DOHH2 (cell line): Measurements from ENCODE around the gene PCSK5.

Experiments
- H3F3A ChIP-seq: fragments of 200-600 bp; sonication (generic), shearing (Covaris generic); 2 replicates; pipeline ENCODE4 v1.6.0; 2016; ENCODE audit warnings: antibody characterized with exemption, mild to moderate bottlenecking; ENCODE audit not compliant: control insufficient read depth, insufficient read depth
- H3K27ac ChIP-seq: fragments of 200-600 bp; sonication (generic); 2 replicates; pipeline ENCODE4 v1.5.1; 2014; ENCODE audit warnings: low read depth, mild to moderate bottlenecking, low read length, moderate library complexity
- H3K27me3 ChIP-seq: fragments of 200-600 bp; sonication (generic); 2 replicates; pipeline ENCODE4 v1.6.1; 2014; ENCODE audit warnings: mild to moderate bottlenecking, low read length, mixed read lengths; ENCODE audit not compliant: control insufficient read depth
- H3K36me3 ChIP-seq: fragments of 200-600 bp; sonication (generic); 2 replicates; pipeline ENCODE4 v1.6.1; 2014; ENCODE audit warnings: mild to moderate bottlenecking, low read length, moderate library complexity, mixed read lengths; ENCODE audit not compliant: control insufficient read depth
- H3K4me1 ChIP-seq: fragments of 200-600 bp; sonication (generic); 2 replicates; pipeline ENCODE4 v1.6.1; 2014; ENCODE audit warnings: mild to moderate bottlenecking, low read length, mixed read lengths; ENCODE audit not compliant: control insufficient read depth
- H3K4me2 ChIP-seq: fragments of 200-600 bp; sonication (generic); 2 replicates; pipeline ENCODE4 v1.6.0; 2014; ENCODE audit warnings: mild to moderate bottlenecking, low read length, moderate library complexity
- H3K4me3 ChIP-seq: fragments of 200-600 bp; sonication (generic); 2 replicates; pipeline ENCODE4 v1.5.1; 2014; ENCODE audit warnings: mild to moderate bottlenecking, low read length, mixed read lengths
- H3K79me2 ChIP-seq: fragments of 200-600 bp; sonication (generic); 2 replicates; pipeline ENCODE4 v1.6.1; 2014; ENCODE audit warnings: mild to moderate bottlenecking, low read length, mixed read lengths; ENCODE audit not compliant: control insufficient read depth
- H3K9me2 ChIP-seq: fragments of 200-600 bp; sonication (generic); replicated peaks from 2 replicates; pipeline ENCODE4 v1.6.1; 2014; ENCODE audit warnings: mild to moderate bottlenecking, low read length, mixed read lengths; ENCODE audit not compliant: control insufficient read depth
- H3K9me3 ChIP-seq: fragments of 200-600 bp; sonication (generic); 2 replicates; pipeline ENCODE4 v1.6.1; 2014; ENCODE audit warnings: antibody characterized with exemption, low read length, mixed read lengths; ENCODE audit not compliant: control insufficient read depth, insufficient read depth
- H4K20me1 ChIP-seq: fragments of 200-600 bp; sonication (generic); 2 replicates; pipeline ENCODE4 v1.6.0; 2014; ENCODE audit warnings: low read depth, mild to moderate bottlenecking, antibody characterized with exemption, low read length, moderate library complexity; ENCODE audit not compliant: control insufficient read depth, insufficient read depth
- CTCF ChIP-seq: fragments of 200-600 bp; sonication (generic); IDR thresholded peaks from one replicate; pipeline ENCODE4 v1.5.1; 2014; ENCODE audit warnings: antibody characterized with exemption, mild to moderate bottlenecking, low read depth, low read length; ENCODE audit not compliant: poor library complexity, severe bottlenecking
- EZH2phosphoT487 ChIP-seq: fragments of 200-600 bp; sonication (generic); IDR thresholded peaks from 2 replicates; pipeline ENCODE4 v1.6.1; 2017; ENCODE audit warnings: borderline replicate concordance, mild to moderate bottlenecking, antibody characterized with exemption, low read length, moderate library complexity, mixed read lengths

PCSK5 gene

GRCh38 chr9:76181020-76181641 lies 290.7 kb downstream of the PCSK5 start:
- no peaks in the 10 kb centered on the region for H3K79me2 ChIP-seq
- H3K9me2 ChIP-seq = no peaks in the 10 kb centered on the region
- no peaks in the 10 kb centered on the region for H4K20me1 ChIP-seq
- H3K4me2 ChIP-seq = no peak overlapping the region
- no peak for TF ChIP-seq CTCF
- TF ChIP-seq EZH2phosphoT487 = no peak
- H3K27ac ChIP-seq = no peak overlapping the region
- H3K4me1 ChIP-seq = no peaks in the 10 kb centered on the region
- no peaks in the 10 kb centered on the region for H3K27me3 ChIP-seq
- no peaks in the 10 kb centered on the region for H3K9me3 ChIP-seq
- H3F3A ChIP-seq = no peaks in the 10 kb centered on the region
- H3K4me3 ChIP-seq = no peak overlapping the region
- no peaks in the 10 kb centered on the region for H3K36me3 ChIP-seq

DNA sequence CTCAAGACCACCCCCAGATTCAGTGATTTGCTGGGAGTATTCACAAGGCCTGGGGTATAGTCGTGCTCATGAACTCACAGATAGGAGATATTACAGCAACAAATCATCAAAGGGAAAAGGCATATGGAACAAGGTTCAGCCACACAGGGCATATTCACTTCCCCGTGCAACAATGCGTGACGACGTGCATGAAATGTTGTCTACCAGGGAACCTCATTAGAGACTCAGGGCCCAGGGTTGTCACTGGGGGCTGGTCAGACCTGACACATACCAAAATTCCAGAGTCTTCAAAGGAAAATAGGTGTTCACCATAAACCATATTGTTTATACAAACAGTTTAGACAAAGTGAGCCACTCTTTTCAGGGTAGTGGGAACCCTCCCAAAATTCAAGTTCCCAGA lies 291.3 kb downstream of the PCSK5 start:
- Histone ChIP-seq H3K9me3 (no peaks in the 10 kb centered on the region), H4K20me1 (no peaks in the 10 kb centered on the region), H3K27ac (no peak overlapping the region), H3K4me2 (no peak overlapping the region), H3K27me3 (no peaks in the 10 kb centered on the region), H3K4me1 (no peaks in the 10 kb centered on the region), H3K36me3 (no peaks in the 10 kb centered on the region), H3F3A (no peaks in the 10 kb centered on the region), H3K79me2 (no peaks in the 10 kb centered on the region), H3K4me3 (no peak overlapping the region), H3K9me2 (no peaks in the 10 kb centered on the region)
- TF ChIP-seq EZH2phosphoT487 (no peak), CTCF (no peak)

GRCh38 chr9:76185432-76185831 lies 295.0 kb downstream of the PCSK5 start:
- H3K9me2 ChIP-seq = no peaks in the 10 kb centered on the region
- no peaks in the 10 kb centered on the region for H3K36me3 ChIP-seq
- H3F3A ChIP-seq = no peaks in the 10 kb centered on the region
- H3K4me3 ChIP-seq = no peak overlapping the region
- no peaks in the 10 kb centered on the region for H4K20me1 ChIP-seq
- no peak overlapping the region for H3K27ac ChIP-seq
- no peaks in the 10 kb centered on the region for H3K79me2 ChIP-seq
- H3K27me3 ChIP-seq = no peaks in the 10 kb centered on the region
- no peak for TF ChIP-seq EZH2phosphoT487
- no peak for TF ChIP-seq CTCF
- no peaks in the 10 kb centered on the region for H3K4me1 ChIP-seq
- H3K4me2 ChIP-seq = no peak overlapping the region
- no peaks in the 10 kb centered on the region for H3K9me3 ChIP-seq

DNA sequence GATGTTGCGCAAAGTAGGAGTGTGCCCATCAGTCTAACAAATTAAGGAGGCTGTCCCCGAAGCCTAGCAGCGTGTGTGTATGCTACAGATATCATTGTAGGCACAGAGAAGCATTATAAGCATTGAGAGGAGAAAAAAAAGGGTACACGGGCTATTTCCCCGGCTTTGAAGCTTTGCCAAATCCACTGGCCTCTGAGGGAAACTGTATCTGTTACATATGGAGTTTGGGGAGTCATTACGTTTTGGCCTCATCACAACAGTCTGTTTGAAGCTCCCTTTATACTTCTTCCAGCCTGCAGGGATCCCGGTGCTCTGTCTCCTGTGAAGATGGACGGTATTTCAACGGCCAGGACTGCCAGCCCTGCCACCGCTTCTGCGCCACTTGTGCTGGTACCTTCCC lies 297.8 kb downstream of the PCSK5 start:
- Histone ChIP-seq H4K20me1 (no peaks in the 10 kb centered on the region), H3K9me2 (no peaks in the 10 kb centered on the region), H3K79me2 (no peaks in the 10 kb centered on the region), H3K36me3 (no peaks in the 10 kb centered on the region), H3K9me3 (no peaks in the 10 kb centered on the region), H3K4me1 (no peaks in the 10 kb centered on the region), H3K27ac (no peak overlapping the region), H3K4me2 (no peak overlapping the region), H3F3A (no peaks in the 10 kb centered on the region), H3K27me3 (no peaks in the 10 kb centered on the region), H3K4me3 (no peak overlapping the region)
- no peak for TF ChIP-seq CTCF
- no peak for TF ChIP-seq EZH2phosphoT487
